Measurements from ENCODE around the gene MARS2. TPM values are rescaled to one million over a fixed set of nuclear protein-coding genes. Genes with fewer than 3 reads are reported as not detected.

MARS2 gene
- total and polyA plus RNA-seq, 2 donors (not counting 1 experiment from before 2014, with no cell fraction given), result 1.5 to 3.3 TPM

DNA sequence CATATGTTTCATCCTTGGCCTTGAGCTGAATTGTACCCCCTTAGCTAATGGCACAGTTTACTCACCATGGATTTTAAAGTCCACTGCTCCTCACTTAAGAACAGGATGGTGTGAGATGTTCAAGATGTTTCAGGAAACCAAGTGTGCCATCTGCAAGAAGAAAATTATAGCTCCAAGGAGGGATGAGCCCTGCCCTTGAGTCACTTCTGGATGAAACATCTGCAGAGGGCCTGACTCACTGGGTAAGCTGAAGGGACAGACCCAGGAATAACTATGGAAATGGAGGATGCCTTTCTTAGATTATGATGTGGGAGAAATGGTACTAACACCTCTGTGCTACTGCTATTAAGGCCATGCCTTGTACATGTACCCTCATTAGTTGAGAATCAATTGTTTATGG lies 6.4 kb downstream of the MARS2 start:
- Histone ChIP-seq H4K20me1 (ENCODE audit: control insufficient read depth, extremely low read depth, insufficient read depth, low read length) (no peaks in the 10 kb centered on the region), H3K4me3 (replicated peaks in 1 of 4; ENCODE audit: control extremely low read depth in 1 of 4, insufficient read depth in 1 of 4, low read depth in 3 of 4, low read length in 4 of 4) (no peak overlapping the region), H3K27me3 (ENCODE audit: control insufficient read depth, insufficient read depth, low read length) (no peaks in the 10 kb centered on the region), H3K4me1 (ENCODE audit: control insufficient read depth, extremely low read depth, insufficient read depth, low read length) (peaks cover 5% of the 10 kb centered on the region), H2AFZ (ENCODE audit: low read length) (no peak overlapping the region), H3K9me3 (ENCODE audit: control insufficient read depth, insufficient read depth, low read depth, low read length) (no peaks in the 10 kb centered on the region), H3K9ac (ENCODE audit: insufficient read depth, low read length) (no peak overlapping the region), H3K4me2 (ENCODE audit: extremely low read depth, insufficient read depth, low read length) (no peak overlapping the region), H3K27ac (ENCODE audit: insufficient read depth, low read length) (no peak overlapping the region), H3K36me3 (ENCODE audit: control insufficient read depth, insufficient read depth, low read length) (no peaks in the 10 kb centered on the region), H3K79me2 (ENCODE audit: control insufficient read depth, insufficient read depth, low read length) (peaks cover 22% of the 10 kb centered on the region)
- TF ChIP-seq EZH2 (IDR thresholded peaks at IDR 0.05; ENCODE audit: low read length, missing control alignments), result no peak
- TF ChIP-seq, protein P1, sequence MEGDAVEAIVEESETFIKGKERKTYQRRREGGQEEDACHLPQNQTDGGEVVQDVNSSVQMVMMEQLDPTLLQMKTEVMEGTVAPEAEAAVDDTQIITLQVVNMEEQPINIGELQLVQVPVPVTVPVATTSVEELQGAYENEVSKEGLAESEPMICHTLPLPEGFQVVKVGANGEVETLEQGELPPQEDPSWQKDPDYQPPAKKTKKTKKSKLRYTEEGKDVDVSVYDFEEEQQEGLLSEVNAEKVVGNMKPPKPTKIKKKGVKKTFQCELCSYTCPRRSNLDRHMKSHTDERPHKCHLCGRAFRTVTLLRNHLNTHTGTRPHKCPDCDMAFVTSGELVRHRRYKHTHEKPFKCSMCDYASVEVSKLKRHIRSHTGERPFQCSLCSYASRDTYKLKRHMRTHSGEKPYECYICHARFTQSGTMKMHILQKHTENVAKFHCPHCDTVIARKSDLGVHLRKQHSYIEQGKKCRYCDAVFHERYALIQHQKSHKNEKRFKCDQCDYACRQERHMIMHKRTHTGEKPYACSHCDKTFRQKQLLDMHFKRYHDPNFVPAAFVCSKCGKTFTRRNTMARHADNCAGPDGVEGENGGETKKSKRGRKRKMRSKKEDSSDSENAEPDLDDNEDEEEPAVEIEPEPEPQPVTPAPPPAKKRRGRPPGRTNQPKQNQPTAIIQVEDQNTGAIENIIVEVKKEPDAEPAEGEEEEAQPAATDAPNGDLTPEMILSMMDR (conservative IDR thresholded peaks at IDR 0.05 in 1 of 2, IDR thresholded peaks at IDR 0.05 in 1 of 2; ENCODE audit: low read depth in 1 of 2, low read length in 2 of 2), result no peak
- DNase-seq (ENCODE audit: low read depth in 2 of 2), result no peak

DNA sequence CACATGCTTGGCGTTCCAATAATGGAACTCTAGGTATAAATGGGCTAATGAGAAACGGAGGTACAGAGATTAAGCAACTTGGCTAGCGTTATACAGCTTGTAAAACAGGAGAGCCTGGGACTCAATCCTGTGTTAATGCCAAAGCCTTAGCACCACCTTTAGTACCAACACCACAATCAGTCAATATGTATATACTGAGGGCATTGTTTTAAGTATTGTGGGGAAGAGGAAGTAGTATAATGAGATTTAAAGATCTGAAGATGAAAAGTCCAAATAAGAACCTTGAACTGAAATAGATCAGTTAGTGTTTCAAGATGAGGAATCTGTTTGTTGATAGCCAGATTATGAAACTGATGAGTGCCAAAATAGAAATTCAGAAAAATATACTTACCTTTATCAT lies 8.1 kb downstream of the MARS2 start:
- Histone ChIP-seq H3K9me3 (ENCODE audit: control insufficient read depth, insufficient read depth, low read depth, low read length) (no peaks in the 10 kb centered on the region), H3K9ac (ENCODE audit: insufficient read depth, low read length) (no peak overlapping the region), H3K27ac (ENCODE audit: insufficient read depth, low read length) (no peak overlapping the region), H2AFZ (ENCODE audit: low read length) (no peak overlapping the region), H4K20me1 (ENCODE audit: control insufficient read depth, extremely low read depth, insufficient read depth, low read length) (no peaks in the 10 kb centered on the region), H3K4me2 (ENCODE audit: extremely low read depth, insufficient read depth, low read length) (no peak overlapping the region), H3K79me2 (ENCODE audit: control insufficient read depth, insufficient read depth, low read length) (peaks cover 15% of the 10 kb centered on the region), H3K4me1 (ENCODE audit: control insufficient read depth, extremely low read depth, insufficient read depth, low read length) (peaks cover 3% of the 10 kb centered on the region), H3K4me3 (replicated peaks in 1 of 4; ENCODE audit: control extremely low read depth in 1 of 4, insufficient read depth in 1 of 4, low read depth in 3 of 4, low read length in 4 of 4) (no peak overlapping the region), H3K36me3 (ENCODE audit: control insufficient read depth, insufficient read depth, low read length) (no peaks in the 10 kb centered on the region), H3K27me3 (ENCODE audit: control insufficient read depth, insufficient read depth, low read length) (no peaks in the 10 kb centered on the region)
- DNase-seq (ENCODE audit: low read depth in 2 of 2), result no peak
- TF ChIP-seq, protein P1 (conservative IDR thresholded peaks at IDR 0.05 in 1 of 2, IDR thresholded peaks at IDR 0.05 in 1 of 2; ENCODE audit: low read depth in 1 of 2, low read length in 2 of 2), result no peak
- TF ChIP-seq EZH2 (IDR thresholded peaks at IDR 0.05; ENCODE audit: low read length, missing control alignments), result no peak

DNA sequence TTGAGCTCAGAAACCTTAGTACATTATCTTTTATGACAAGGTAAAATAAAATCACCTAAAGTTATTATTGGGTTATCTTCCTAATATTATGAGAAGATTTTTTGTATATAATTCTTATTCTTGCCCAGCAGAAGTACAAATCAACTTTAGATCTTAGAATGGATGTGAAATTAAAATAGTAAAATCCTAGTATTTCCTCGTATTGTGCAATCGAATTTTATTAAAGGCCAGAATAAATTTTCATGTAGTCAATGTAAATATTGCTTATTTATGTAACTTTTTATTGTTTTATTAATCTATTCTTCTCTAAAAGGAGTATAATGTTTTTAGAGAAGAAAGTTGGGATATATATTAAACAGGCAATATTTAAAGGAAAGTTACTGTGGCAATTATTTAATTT lies 12.7 kb downstream of the MARS2 start:
- TF ChIP-seq, protein P1 (conservative IDR thresholded peaks at IDR 0.05 in 1 of 2, IDR thresholded peaks at IDR 0.05 in 1 of 2; ENCODE audit: low read depth in 1 of 2, low read length in 2 of 2), result no peak
- TF ChIP-seq EZH2 (IDR thresholded peaks at IDR 0.05; ENCODE audit: low read length, missing control alignments), result no peak

More for the DNA sequence above, 12.7 kb downstream of the MARS2 start:
- Histone ChIP-seq H3K27ac (ENCODE audit: insufficient read depth, low read length) (no peak overlapping the region), H3K79me2 (ENCODE audit: control insufficient read depth, insufficient read depth, low read length) (no peaks in the 10 kb centered on the region), H3K4me1 (ENCODE audit: control insufficient read depth, extremely low read depth, insufficient read depth, low read length) (no peaks in the 10 kb centered on the region), H3K4me2 (ENCODE audit: extremely low read depth, insufficient read depth, low read length) (no peak overlapping the region), H3K36me3 (ENCODE audit: control insufficient read depth, insufficient read depth, low read length) (no peaks in the 10 kb centered on the region), H3K4me3 (replicated peaks in 1 of 4; ENCODE audit: control extremely low read depth in 1 of 4, insufficient read depth in 1 of 4, low read depth in 3 of 4, low read length in 4 of 4) (no peak overlapping the region), H4K20me1 (ENCODE audit: control insufficient read depth, extremely low read depth, insufficient read depth, low read length) (no peaks in the 10 kb centered on the region), H3K9ac (ENCODE audit: insufficient read depth, low read length) (no peak overlapping the region), H3K9me3 (ENCODE audit: control insufficient read depth, insufficient read depth, low read depth, low read length) (no peaks in the 10 kb centered on the region), H3K27me3 (ENCODE audit: control insufficient read depth, insufficient read depth, low read length) (no peaks in the 10 kb centered on the region), H2AFZ (ENCODE audit: low read length) (no peak overlapping the region)
- no peak for DNase-seq (ENCODE audit: low read depth in 2 of 2)

All from fibroblast of lung (primary cell).